Omental fat pad (tissue), 4 donors: ENCODE measurements around the gene SETD2. TPM values are rescaled to one million over a fixed set of nuclear protein-coding genes. Genes with fewer than 3 reads are reported as not detected.

Source experiments
- ATAC-seq: fragments of 150-250 bp; one replicate; pipeline ENCODE4 v1.9.1; 2016; ENCODE audit warnings: mild to moderate bottlenecking, moderate library complexity; ENCODE audit not compliant: low FRiP score
- DNase-seq: peaks from one replicate; pipeline ENCODE4 v3.0.0-alpha.2; 2019; ENCODE audit warnings: low spot score
- CTCF ChIP-seq, 3 donors: fragments of 450-650 bp; IDR thresholded peaks; one replicate each; pipeline ENCODE4 v1.5.1; 2016 to 2017; ENCODE audit warnings: antibody characterized with exemption in 3 of 3, mild to moderate bottlenecking in 3 of 3, moderate library complexity in 2 of 3
- total RNA-seq, 4 donors: library from RNA; depleted of rRNA; stranded (reverse); fragments of >200 nt; gene quantifications; one replicate each; pipeline ENCODE4 v1.1.0, GENCODE V29; 2016

SETD2 gene
- total RNA-seq, 4 donors from 2014 or later: 42.9 to 83.1 (median 52.1) TPM

DNA sequence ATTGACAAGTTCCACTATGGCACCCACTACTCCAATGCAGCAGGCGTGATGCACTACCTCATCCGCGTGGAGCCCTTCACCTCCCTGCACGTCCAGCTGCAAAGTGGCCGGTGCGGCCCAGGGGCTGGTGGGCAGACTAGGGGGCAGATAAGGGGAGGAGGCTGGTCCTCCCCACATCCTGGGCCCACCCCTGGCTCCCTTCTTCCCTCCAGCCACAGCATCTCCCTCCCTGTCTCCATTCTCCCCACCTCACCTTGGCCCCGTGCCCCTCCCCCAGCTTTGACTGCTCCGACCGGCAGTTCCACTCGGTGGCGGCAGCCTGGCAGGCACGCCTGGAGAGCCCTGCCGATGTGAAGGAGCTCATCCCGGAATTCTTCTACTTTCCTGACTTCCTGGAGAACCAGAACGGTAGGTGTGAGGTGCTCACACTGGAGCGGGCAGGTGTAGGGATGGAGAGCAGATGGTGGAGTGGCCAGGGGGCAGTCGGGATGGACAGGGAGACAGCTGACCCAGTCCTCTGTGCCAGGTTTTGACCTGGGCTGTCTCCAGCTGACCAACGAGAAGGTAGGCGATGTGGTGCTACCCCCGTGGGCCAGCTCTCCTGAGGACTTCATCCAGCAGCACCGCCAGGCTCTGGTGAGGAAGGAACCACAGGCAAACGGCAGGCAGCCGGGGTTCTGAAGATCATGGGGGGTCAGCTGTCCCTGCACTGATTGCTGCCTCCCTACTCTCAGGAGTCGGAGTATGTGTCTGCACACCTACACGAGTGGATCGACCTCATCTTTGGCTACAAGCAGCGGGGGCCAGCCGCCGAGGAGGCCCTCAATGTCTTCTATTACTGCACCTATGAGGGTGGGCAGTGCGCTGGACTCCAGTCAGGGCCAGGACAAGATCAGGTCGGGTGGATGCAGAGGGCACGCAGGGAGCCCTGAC, 158.4 kb downstream of the SETD2 start:
- DNase-seq: no peak

GRCh38 chr3:47004369-47005211, 159.3 kb downstream of the SETD2 start:
- ATAC-seq (no peak), DNase-seq (no peak)
- no peak for TF ChIP-seq CTCF (IDR thresholded peaks at IDR 0.05)

More for the DNA sequence above, 158.4 kb downstream of the SETD2 start:
- no peak for TF ChIP-seq CTCF (IDR thresholded peaks at IDR 0.05)
- ATAC-seq: no peak

GRCh38 chr3:47003461-47004368, 160.2 kb downstream of the SETD2 start:
- ATAC-seq (no peak), DNase-seq (no peak)
- no peak for TF ChIP-seq CTCF (IDR thresholded peaks at IDR 0.05)

- no peak for TF ChIP-seq CTCF (IDR thresholded peaks at IDR 0.05)
- no peak for ATAC-seq
- DNase-seq: no peak
Measured at GRCh38 chr3:47003056-47003410, 160.9 kb downstream of the SETD2 start.

GRCh38 chr3:47002171-47003055, 161.5 kb downstream of the SETD2 start:
- no peak for ATAC-seq

More at GRCh38 chr3:47002171-47003055, 161.5 kb downstream of the SETD2 start:
- no peak for TF ChIP-seq CTCF (IDR thresholded peaks at IDR 0.05)
- no peak for DNase-seq
